Loucy (cell line): Measurements from ENCODE around the gene OR1K1.

Source experiments
- EZH2phosphoT487 ChIP-seq: fragments of 200-600 bp; IDR thresholded peaks from 2 replicates; pipeline ENCODE4 v1.6.1; 2018; ENCODE audit warnings: antibody characterized with exemption, mild to moderate bottlenecking, moderate library complexity, borderline replicate concordance
- TF ChIP-seq, protein P1 (sequence below): fragments of 200-600 bp; sonication (generic); conservative IDR thresholded peaks from 2 replicates; pipeline ENCODE4 v1.5.1; 2014; ENCODE audit warnings: mild to moderate bottlenecking, antibody characterized with exemption, low read length

DNA sequence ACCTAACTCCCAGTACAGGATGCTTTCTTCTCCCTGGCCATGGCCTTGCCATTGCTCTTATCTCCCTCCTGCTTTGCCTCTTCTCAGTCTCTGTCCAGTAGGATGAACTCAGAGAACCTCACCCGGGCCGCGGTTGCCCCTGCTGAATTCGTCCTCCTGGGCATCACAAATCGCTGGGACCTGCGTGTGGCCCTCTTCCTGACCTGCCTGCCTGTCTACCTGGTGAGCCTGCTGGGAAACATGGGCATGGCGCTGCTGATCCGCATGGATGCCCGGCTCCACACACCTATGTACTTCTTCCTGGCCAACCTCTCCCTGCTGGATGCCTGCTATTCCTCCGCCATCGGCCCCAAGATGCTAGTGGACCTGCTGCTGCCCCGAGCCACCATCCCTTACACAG is 11.1 kb upstream of the OR1K1 start, which contains the start of gene OR5C1:
- TF ChIP-seq, protein P1, sequence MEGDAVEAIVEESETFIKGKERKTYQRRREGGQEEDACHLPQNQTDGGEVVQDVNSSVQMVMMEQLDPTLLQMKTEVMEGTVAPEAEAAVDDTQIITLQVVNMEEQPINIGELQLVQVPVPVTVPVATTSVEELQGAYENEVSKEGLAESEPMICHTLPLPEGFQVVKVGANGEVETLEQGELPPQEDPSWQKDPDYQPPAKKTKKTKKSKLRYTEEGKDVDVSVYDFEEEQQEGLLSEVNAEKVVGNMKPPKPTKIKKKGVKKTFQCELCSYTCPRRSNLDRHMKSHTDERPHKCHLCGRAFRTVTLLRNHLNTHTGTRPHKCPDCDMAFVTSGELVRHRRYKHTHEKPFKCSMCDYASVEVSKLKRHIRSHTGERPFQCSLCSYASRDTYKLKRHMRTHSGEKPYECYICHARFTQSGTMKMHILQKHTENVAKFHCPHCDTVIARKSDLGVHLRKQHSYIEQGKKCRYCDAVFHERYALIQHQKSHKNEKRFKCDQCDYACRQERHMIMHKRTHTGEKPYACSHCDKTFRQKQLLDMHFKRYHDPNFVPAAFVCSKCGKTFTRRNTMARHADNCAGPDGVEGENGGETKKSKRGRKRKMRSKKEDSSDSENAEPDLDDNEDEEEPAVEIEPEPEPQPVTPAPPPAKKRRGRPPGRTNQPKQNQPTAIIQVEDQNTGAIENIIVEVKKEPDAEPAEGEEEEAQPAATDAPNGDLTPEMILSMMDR: no peak
- no peak for TF ChIP-seq EZH2phosphoT487
